ENCODE measurements around the gene SETD7. TPM values are rescaled to one million over a fixed set of nuclear protein-coding genes. Genes with fewer than 3 reads are reported as not detected.
A peak's percentile ranks its signal among the peaks of the same experiment; 100 is the strongest.

SETD7 gene
- 26.1 TPM for polyA plus RNA-seq (2012; ENCODE audit: insufficient read length, low read depth)

GRCh38 chr4:139556071-139556723 lies at the start of gene SETD7:
TSS of gene SETD7 (minus strand) at chr4:139556219. CDS start at chr4:139556137, 82 bp downstream.
- TF ChIP-seq SIN3A (IDR thresholded peaks at IDR 0.05; ENCODE audit: borderline replicate concordance, insufficient read depth, low read length), result no peak
- peak; percentile 84; the same call in 1 of the 2 replicates for TF ChIP-seq POLR2AphosphoS5 (IDR thresholded peaks at IDR 0.05; ENCODE audit: low read depth, low read length)
- no peak for TF ChIP-seq REST (IDR thresholded peaks at IDR 0.05; ENCODE audit: insufficient read depth in 1 of 2, low read depth in 2 of 2, low read length in 2 of 2)
- no peak for TF ChIP-seq FOXP2 (optimal IDR thresholded peaks at IDR 0.05; ENCODE audit: borderline replicate concordance, extremely low read depth, extremely low read length, insufficient read depth)
- peak; percentile 60; the same call in 1 of the 2 replicates for TF ChIP-seq TAF1 (IDR thresholded peaks at IDR 0.05; ENCODE audit: borderline replicate concordance, insufficient read depth, low read length)

DNA sequence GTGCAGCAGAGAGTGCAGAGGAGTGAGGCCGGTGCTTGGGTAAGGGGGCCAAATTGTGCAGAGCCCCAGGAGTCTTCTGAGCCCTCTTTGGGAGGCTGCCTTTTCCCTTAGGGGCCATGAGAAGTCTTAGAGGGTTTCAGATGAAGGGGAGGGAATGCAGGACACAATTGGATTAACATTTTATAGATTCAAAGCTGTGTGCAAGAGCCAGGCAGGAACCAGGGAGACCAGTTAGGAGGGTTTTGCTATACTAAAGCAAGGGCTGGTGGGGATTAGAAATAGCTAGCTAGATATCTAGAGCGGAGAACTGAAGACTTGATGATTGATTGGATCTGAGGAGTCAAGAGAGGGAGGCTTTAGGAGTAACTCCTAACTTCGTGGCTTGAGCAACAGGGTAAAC lies 49.5 kb upstream of the SETD7 start:
- TF ChIP-seq SIN3A (IDR thresholded peaks at IDR 0.05; ENCODE audit: borderline replicate concordance, insufficient read depth, low read length), result no peak
- TF ChIP-seq POLR2AphosphoS5 (IDR thresholded peaks at IDR 0.05; ENCODE audit: low read depth, low read length), result no peak
- TF ChIP-seq FOXP2 (optimal IDR thresholded peaks at IDR 0.05; ENCODE audit: borderline replicate concordance, extremely low read depth, extremely low read length, insufficient read depth), result no peak
- no peak for TF ChIP-seq REST (IDR thresholded peaks at IDR 0.05; ENCODE audit: insufficient read depth in 1 of 2, low read depth in 2 of 2, low read length in 2 of 2)
- no peak for TF ChIP-seq TAF1 (IDR thresholded peaks at IDR 0.05; ENCODE audit: borderline replicate concordance, insufficient read depth, low read length)

- TF ChIP-seq REST (IDR thresholded peaks at IDR 0.05; ENCODE audit: insufficient read depth in 1 of 2, low read depth in 2 of 2, low read length in 2 of 2), result no peak
- no peak for TF ChIP-seq POLR2AphosphoS5 (IDR thresholded peaks at IDR 0.05; ENCODE audit: low read depth, low read length)
- no peak for TF ChIP-seq FOXP2 (optimal IDR thresholded peaks at IDR 0.05; ENCODE audit: borderline replicate concordance, extremely low read depth, extremely low read length, insufficient read depth)
- no peak for TF ChIP-seq SIN3A (IDR thresholded peaks at IDR 0.05; ENCODE audit: borderline replicate concordance, insufficient read depth, low read length)
- TF ChIP-seq TAF1 (IDR thresholded peaks at IDR 0.05; ENCODE audit: borderline replicate concordance, insufficient read depth, low read length), result no peak
Measured at GRCh38 chr4:139603576-139604410, 47.8 kb upstream of the SETD7 start.

DNA sequence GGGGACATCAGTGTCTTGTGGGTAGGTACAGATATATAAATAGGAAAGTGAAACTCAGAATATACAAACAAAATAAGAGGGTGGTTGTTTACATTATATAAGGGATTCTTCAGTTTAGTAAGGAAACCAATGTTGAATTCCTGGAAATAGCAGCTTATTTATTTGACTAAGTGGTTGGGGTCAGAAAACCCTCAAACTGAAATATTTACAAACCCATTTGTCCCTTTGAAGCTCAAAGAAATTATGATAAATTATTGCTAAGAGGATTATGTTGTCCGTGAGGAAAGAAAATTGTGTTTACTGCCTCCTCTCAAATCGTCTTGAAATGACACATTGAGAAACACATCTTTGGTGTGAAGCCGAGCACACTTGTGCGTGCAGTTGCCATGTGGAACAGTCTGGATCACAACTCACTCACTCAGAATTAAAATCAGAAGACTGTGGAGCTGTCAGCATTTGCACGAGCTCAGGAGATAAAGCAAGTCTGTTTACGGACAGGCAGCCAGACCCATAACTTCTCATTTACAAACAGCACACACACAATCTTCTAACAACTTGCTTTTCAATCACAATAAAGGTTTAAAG lies 46.8 kb upstream of the SETD7 start:
- no peak for TF ChIP-seq FOXP2 (optimal IDR thresholded peaks at IDR 0.05; ENCODE audit: borderline replicate concordance, extremely low read depth, extremely low read length, insufficient read depth)
- TF ChIP-seq POLR2AphosphoS5 (IDR thresholded peaks at IDR 0.05; ENCODE audit: low read depth, low read length), result no peak
- TF ChIP-seq REST (IDR thresholded peaks at IDR 0.05; ENCODE audit: insufficient read depth in 1 of 2, low read depth in 2 of 2, low read length in 2 of 2), result no peak
- TF ChIP-seq TAF1 (IDR thresholded peaks at IDR 0.05; ENCODE audit: borderline replicate concordance, insufficient read depth, low read length), result no peak
- TF ChIP-seq SIN3A (IDR thresholded peaks at IDR 0.05; ENCODE audit: borderline replicate concordance, insufficient read depth, low read length), result no peak
